Epithelial cell of proximal tubule (primary cell): ENCODE data around the gene MYCT1. TPM values are rescaled to one million over a fixed set of nuclear protein-coding genes. Genes with fewer than 3 reads are reported as not detected.
"Not testable (repeated sequence)": the region's sequence is repeated elsewhere in the genome, so short reads cannot be mapped to it uniquely, and the experiment has no call there.

Experiments used
- DNase-seq: peaks from one replicate; pipeline ENCODE4 v3.0.0-alpha.2; 2011; ENCODE audit warnings: low read depth
- H3K4me3 ChIP-seq: 2 replicates; pipeline ENCODE4 v1.5.1; 2011; ENCODE audit warnings: low read depth, mild to moderate bottlenecking, low read length
- total RNA-seq: library from RNA; depleted of rRNA; stranded (reverse); fragments of >200 nt; gene quantifications from 2 replicates; pipeline ENCODE4 v1.2.3, GENCODE V29; 2015
- TF ChIP-seq, protein P1 (sequence below): conservative IDR thresholded peaks from 2 replicates; pipeline ENCODE4 v1.5.1; 2012; ENCODE audit warnings: low read depth, mild to moderate bottlenecking, low read length

The MYCT1 gene
- total RNA-seq, 1 donor from 2014 or later: not detected

- no peak overlapping the region for H3K4me3 ChIP-seq
- DNase-seq: no peak
- TF ChIP-seq, protein P1, sequence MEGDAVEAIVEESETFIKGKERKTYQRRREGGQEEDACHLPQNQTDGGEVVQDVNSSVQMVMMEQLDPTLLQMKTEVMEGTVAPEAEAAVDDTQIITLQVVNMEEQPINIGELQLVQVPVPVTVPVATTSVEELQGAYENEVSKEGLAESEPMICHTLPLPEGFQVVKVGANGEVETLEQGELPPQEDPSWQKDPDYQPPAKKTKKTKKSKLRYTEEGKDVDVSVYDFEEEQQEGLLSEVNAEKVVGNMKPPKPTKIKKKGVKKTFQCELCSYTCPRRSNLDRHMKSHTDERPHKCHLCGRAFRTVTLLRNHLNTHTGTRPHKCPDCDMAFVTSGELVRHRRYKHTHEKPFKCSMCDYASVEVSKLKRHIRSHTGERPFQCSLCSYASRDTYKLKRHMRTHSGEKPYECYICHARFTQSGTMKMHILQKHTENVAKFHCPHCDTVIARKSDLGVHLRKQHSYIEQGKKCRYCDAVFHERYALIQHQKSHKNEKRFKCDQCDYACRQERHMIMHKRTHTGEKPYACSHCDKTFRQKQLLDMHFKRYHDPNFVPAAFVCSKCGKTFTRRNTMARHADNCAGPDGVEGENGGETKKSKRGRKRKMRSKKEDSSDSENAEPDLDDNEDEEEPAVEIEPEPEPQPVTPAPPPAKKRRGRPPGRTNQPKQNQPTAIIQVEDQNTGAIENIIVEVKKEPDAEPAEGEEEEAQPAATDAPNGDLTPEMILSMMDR: no peak
These were observed 17.5 kb upstream of the MYCT1 start for GRCh38 chr6:152680151-152680550.

- TF ChIP-seq, protein P1: no peak
- no peak for DNase-seq
- H3K4me3 ChIP-seq: no peak overlapping the region
These were observed 16.7 kb upstream of the MYCT1 start for GRCh38 chr6:152680879-152681517.

GRCh38 chr6:152682141-152682540 lies 15.6 kb upstream of the MYCT1 start:
- TF ChIP-seq, protein P1: no peak
- no peak for DNase-seq
- H3K4me3 ChIP-seq: no peak overlapping the region

- H3K4me3 ChIP-seq, DNase-seq: not testable (repeated sequence)
These were observed 14.8 kb upstream of the MYCT1 start for GRCh38 chr6:152682935-152683334.

- TF ChIP-seq, protein P1: no peak
- no peak for DNase-seq
- H3K4me3 ChIP-seq: no peak overlapping the region
These were observed 11.9 kb upstream of the MYCT1 start for GRCh38 chr6:152685819-152686218.

DNA sequence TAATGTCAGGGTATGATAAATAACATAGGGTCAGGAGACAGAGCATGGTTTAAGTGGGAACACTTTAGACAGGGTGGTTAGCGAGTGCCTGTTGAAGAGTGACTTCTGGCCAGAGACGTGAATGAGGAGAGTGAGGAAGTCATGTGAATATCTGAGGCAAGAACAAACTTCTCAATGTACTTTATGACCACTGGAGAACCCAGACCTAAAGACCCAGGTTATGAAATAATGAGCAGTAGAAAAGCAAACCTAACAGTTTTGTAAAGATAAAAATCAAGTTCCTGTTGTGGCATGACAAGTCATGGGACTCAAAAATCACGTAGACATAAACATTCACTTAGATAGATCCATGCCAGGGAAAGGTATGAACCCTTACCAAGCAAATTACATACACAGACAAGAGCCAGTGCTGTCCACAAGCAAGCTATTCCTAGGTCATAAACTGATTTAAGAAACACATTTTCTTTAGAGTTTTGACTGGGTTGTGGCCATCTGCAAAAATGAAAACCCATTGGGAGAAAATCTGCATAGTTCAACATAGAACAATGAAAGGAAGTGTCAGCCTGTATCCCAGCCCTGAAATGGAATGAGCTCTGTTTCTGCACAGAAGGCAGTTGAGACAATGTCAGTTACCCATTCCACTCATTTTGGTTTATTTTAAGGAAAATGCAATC lies 2.2 kb upstream of the MYCT1 start:
- TF ChIP-seq, protein P1: no peak
- H3K4me3 ChIP-seq: no peak overlapping the region
- DNase-seq: no peak

GRCh38 chr6:152696522-152696921 lies 1.2 kb upstream of the MYCT1 start:
- H3K4me3 ChIP-seq: no peak overlapping the region

More at GRCh38 chr6:152696522-152696921, 1.2 kb upstream of the MYCT1 start:
- TF ChIP-seq, protein P1: no peak
- DNase-seq: no peak
